Stimulated activated CD8-positive, alpha-beta memory T cell treated with anti-CD3 and anti-CD28 coated beads, Interleukin-15, amount 100 ng/mL, for 4 hours (primary cell): Measurements from ENCODE around the gene CHST3.
A peak's percentile ranks its signal among the peaks of the same experiment; 100 is the strongest.
"Not testable (repeated sequence)": the region's sequence is repeated elsewhere in the genome, so short reads cannot be mapped to it uniquely, and the experiment has no call there.

Source experiments
- DNase-seq, 2 donors: peaks; one replicate each; pipeline ENCODE4 v3.0.0-alpha.2; 2020; ENCODE audit warnings: low read depth in 2 of 2

The CHST3 gene

DNA sequence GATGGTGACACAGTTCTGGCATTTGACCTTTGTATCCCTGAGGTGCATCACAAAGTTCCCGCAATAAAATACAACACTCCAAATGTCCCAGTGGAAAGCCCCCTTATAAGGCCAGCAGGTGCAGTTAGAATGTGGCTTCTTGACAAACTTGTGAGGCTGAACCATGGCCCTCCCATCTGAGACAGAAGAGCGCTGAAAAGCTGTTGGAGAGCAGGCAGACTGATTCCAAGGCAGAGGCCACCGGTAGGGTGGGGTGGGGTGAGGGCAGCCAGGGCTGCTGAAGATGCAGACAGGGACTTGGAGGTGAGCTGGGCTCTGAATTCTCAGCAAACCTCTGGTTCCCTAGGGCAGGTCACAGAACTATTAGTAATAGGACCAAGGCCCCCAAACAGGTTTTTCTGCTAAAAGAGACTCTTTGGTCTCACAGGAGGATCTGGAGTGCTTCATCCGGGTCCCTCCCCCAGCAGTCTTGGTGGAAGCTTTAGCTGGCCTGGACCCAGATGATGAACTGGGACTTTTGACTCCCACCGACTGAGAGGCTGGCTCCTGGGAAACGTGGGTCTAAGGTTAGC is 15.6 kb upstream of the CHST3 start:
- DNase-seq: no peak

DNA sequence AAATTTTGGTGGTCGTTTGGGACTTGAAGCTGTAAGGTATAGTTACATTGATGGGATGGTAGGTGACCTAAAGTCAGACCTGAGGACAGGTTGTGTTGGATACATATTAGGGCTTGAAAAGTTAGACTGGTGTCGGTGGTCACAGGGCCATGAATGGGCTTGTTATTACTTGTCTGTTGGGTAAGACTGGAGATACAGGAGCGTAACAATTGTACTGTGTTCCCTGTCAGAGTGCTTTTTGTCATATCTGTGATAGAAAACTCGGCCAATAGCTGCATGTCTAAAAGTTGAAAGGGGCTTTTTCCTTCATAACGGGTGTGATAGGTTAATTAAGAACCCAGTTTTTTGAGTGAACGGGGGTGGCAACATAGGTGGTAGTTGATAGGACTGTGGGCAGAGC is 13.5 kb upstream of the CHST3 start:
- no peak for DNase-seq

DNA sequence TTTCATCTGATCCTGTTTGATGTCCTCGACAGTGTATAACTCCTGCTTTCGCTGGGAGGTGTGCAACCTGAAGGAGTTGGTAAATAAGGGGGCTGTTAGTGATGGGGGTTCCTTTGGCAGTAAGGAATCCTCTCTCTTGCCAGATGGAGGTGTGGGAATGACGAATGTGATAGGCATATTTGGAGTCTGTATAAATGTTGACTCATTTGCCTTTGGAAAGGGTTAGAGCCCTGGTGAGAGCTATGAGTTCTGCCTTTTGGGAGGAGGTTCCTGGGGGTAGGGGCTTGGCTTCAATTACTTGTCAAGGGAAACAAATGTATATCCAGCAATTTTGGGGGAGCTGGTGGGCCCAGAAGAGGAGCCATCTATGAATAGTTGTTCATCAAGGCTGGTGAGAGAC is 11.4 kb upstream of the CHST3 start:
- DNase-seq: no peak

GRCh38 chr10:71957546-71958275 is 6.5 kb upstream of the CHST3 start:
- DNase-seq: no peak

DNA sequence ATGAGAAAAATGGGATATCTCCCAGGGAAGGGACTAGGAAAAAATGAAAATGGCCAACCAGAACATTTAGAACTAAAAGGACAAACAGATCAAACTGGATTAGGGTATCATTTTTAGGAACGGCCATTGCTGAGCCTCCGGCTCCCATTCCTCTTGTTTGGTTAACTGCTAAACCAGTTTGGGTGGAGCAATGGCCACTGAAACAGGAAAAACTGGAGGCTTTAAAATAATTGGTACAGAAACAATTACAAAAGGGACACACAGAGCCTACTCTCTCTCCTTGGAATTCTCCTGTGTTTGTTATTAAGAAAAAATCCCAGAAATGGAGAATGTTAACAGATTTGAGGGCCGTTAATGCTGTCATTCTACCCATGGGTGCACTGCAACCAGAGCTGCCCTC is 4.7 kb upstream of the CHST3 start:
- no peak for DNase-seq

- DNase-seq: no peak
These were observed 2.4 kb upstream of the CHST3 start for GRCh38 chr10:71961831-71962230.

- no peak for DNase-seq
These were observed 1.3 kb upstream of the CHST3 start for GRCh38 chr10:71962901-71963300.

GRCh38 chr10:71963351-71964097 is 671 bp upstream of the CHST3 start:
- DNase-seq: no peak

DNA sequence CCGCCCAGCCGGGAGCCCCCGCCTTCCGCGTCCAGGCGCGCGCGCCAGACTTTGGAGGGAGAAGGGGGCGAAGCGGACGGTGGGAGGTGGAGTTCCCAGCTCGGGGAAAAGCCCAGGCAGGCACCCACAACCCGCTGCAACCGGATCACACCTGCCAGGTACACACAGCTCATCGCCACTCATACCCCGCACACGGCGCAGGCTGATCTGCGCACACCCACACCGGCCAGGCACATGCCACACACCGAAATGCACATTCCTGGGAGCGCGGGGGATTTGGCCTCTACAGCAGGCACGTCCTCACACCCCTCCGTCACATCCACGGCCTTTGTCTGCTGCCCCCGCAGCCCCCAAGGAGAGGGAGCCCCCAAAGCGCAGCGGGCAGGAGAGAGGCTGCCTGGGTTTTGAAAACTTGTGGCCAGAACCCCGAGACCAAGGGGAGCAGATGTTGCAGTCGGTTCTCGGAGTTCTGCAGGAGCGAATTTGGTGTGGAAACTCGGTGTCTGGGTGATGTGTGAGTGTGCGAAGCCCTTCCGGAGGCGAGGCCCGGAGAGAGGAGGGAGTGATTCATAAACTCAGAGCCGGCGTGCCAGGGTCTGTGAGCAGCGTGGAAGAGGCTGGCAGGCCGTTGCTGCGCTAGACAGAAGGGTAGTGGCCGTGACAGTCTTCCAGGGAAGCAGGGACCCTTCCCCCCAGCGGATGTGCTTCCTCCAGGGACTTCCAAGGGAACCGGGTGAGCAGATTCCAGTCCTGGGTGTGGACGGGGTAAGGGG is 734 bp downstream of the CHST3 start:
- DNase-seq: peak in 1 of 2 donors; percentile 20

DNA sequence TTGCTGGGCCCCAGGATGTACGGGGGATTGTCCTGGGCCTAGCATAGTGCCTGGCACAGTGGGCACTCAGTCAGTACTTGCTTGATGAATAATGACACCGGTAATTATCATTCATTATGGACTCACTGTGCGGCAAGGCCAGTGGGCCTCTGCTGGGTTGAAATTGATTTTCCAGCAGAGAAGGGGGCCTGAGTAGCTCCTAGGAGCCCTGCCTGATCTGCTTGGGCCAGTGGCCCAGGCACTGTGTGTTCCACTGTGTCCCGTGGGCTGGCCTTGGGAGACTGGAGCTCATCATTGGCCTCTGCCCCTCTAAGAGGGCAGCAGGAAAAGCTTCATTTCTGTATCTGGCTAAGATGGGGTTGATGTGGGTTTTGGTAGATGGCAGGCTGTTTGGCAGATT is 1.4 kb downstream of the CHST3 start:
- DNase-seq: no peak

DNA sequence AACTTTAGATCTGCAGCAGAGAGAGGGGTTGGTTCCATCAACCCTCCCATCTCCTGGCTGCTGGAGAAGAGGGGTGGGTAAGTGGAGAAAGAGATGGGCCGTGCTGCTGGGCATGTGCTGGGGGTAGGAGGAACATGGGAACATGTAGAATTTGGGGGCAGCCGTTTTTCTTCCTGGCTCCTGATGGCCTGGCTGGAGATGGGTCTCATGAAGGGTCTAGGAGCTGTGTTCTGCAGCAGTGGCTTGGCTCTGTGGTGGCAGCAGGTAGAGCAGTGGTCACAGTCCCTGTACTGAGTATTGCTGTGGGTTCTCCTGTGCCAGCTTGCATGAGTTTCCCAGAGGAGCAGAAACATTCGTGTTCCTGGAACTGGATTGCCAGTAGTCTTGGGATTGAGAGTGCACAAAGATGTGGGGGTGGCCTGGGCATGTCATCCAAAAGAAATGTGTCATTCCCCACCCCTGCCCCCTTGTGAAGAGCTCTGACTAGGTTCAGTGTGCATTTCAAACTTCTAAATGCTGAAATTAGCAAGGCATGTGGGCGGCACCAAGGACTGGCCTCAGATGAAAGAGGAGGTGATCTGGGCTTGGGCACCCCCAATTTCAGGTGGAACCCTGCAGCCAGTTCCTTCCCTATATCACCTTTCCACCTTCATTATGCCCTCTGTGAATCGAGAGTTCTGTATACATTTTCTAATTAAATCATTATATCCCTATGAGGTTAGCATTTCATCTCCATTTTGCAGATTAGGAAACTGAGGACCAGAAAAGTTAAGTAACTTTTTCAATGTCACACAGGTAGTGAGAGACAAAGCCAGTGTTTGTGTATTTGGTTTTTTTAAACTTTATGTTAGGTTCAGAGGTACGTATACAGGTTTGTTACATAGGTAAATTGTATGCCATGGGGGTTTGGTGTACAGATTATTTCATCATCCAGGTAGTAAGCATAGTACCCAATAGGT is 2.1 kb downstream of the CHST3 start:
- DNase-seq: no peak

GRCh38 chr10:71967958-71968357 is 3.8 kb downstream of the CHST3 start:
- not testable (repeated sequence) for DNase-seq

DNA sequence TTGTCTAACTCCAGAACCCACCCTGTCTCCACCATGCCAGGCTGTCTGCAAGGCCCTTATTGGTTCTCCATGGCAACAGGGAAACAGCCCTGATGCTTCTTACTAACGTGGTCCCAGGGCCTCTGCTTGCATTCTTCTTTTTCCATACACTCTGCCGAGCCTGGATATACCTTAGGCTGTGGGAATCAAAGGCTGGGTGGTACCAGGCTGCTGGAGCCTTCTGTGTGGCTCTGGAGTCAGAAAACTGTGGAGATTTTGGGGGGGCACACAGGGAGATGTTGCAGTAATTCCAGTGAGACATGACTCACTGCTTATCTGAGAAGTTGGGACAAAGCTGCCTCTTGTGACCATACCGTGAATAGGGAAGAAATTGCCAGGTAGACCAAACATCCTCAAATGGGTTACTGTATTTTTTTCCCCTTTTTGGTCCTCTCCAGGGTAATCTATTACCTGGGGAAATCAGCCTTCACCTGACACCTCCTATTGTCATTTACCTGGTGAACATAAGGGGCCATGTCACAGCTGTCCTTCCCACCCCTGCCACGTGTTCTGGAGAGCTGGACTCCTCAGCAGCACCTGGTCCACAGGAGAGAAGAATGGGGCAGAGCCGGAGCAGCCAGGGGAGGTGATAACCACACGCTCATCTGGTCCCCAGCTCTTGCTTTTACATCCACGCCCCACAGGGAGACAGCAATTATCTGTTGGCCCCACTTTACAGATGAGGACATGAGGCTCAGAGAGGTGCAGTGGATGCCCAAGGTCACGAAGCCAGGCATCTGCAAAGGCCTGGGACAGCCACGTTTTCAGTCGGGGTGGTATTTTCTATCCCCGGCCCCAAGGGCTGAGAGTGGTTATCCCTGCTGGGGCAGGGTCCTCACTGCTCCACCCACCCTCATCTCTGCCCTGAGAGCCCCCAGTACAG is 4.6 kb downstream of the CHST3 start:
- no peak for DNase-seq

GRCh38 chr10:71969929-71970328 is 5.7 kb downstream of the CHST3 start:
- no peak for DNase-seq

DNA sequence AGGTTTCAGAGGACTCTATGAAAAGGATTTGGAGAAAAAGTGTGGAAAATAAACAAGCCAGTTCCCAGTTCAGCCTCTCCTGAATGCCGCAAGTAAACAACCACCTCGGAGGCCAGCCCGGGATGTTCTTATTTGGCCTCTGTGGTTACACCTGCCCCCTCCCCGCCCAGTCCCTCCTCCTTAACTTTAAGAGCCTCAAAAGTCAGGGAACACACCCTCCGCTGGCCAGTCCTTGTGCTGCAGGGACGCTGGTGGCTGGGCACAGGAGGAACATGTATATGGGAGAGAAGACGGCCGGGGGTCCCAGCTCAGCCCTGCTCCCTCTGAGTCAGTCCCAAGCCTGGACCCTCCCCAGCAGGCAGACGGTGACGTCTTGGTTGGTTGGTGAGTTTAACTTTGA is 6.1 kb downstream of the CHST3 start:
- no peak for DNase-seq

- DNase-seq: no peak
These were observed 6.7 kb downstream of the CHST3 start for GRCh38 chr10:71970869-71971268.

- DNase-seq: no peak
These were observed 7.1 kb downstream of the CHST3 start for GRCh38 chr10:71971311-71971731.

GRCh38 chr10:71971769-71972555 is 7.8 kb downstream of the CHST3 start:
- DNase-seq: no peak
